MCF 10A (cell line): ENCODE data around the gene CAMTA1. TPM values are rescaled to one million over a fixed set of nuclear protein-coding genes. Genes with fewer than 3 reads are reported as not detected.

Experiments used
- BruUV-seq: library from RNA; stranded (reverse); fragments of 400-500 nt; replicated peaks from 2 replicates; lab custom pipeline; 2021; lab: Mats Ljungman, UMichigan
- CTCF ChIA-PET: fragments of 300-600 bp; sonication (Branson Sonifier 250); formaldehyde crosslinking; extraction: SDS; loops from one replicate; lab custom pipeline; 2021; ENCODE audit warnings: antibody characterized with exemption, inconsistent platforms; lab: Yijun Ruan, JAX
- POLR2A ChIA-PET: fragments of 300-600, 350-650 bp; sonication (Branson Sonifier 250); formaldehyde crosslinking; extraction: SDS; loops from one replicate; lab custom pipeline; 2020; ENCODE audit warnings: antibody characterized with exemption, inconsistent platforms; lab: Yijun Ruan, JAX
- DNase-seq: peaks from one replicate; pipeline ENCODE4 v3.0.0-alpha.2; 2018; ENCODE audit not compliant: unreplicated experiment
- H3K27ac Mint-ChIP-seq: one replicate; pipeline ENCODE4 v1.8.0; 2022; ENCODE audit warnings: mild to moderate bottlenecking, low read depth, mixed read lengths; ENCODE audit not compliant: unreplicated experiment
- H3K27me3 Mint-ChIP-seq: one replicate; pipeline ENCODE4 v1.8.0; 2022; ENCODE audit warnings: mixed read lengths; ENCODE audit not compliant: insufficient read depth, unreplicated experiment
- H3K36me3 Mint-ChIP-seq: one replicate; pipeline ENCODE4 v1.8.0; 2022; ENCODE audit warnings: mild to moderate bottlenecking, moderate library complexity, mixed read lengths; ENCODE audit not compliant: insufficient read depth, unreplicated experiment
- H3K4me1 Mint-ChIP-seq: one replicate; pipeline ENCODE4 v1.8.0; 2022; ENCODE audit warnings: mixed read lengths; ENCODE audit not compliant: insufficient read depth, unreplicated experiment
- H3K4me3 Mint-ChIP-seq: one replicate; pipeline ENCODE4 v1.8.0; 2022; ENCODE audit warnings: mild to moderate bottlenecking, moderate library complexity, mixed read lengths; ENCODE audit not compliant: unreplicated experiment
- H3K9me3 Mint-ChIP-seq: one replicate; pipeline ENCODE4 v1.8.0; 2022; ENCODE audit warnings: mixed read lengths; ENCODE audit not compliant: unreplicated experiment
- intact Hi-C: fragments of 100-400 bp; cut with micrococcal nuclease; formaldehyde crosslinking; loops from 2 replicates; pipeline ENCODE4 v1.14.1; 2022
- total RNA-seq: library from RNA; stranded (reverse); gene quantifications from 2 replicates; pipeline ENCODE4 v1.2.3, GENCODE V29; 2022
- TF ChIP-seq, protein P1 (sequence below): fragments of 200-600 bp; IDR thresholded peaks from one replicate; pipeline ENCODE4 v1.8.0; 2022; ENCODE audit warnings: antibody characterized with exemption, mild to moderate bottlenecking; ENCODE audit not compliant: unreplicated experiment

Gene CAMTA1
- total RNA-seq, 1 experiment from 2014 or later = 74.1 TPM

DNA sequence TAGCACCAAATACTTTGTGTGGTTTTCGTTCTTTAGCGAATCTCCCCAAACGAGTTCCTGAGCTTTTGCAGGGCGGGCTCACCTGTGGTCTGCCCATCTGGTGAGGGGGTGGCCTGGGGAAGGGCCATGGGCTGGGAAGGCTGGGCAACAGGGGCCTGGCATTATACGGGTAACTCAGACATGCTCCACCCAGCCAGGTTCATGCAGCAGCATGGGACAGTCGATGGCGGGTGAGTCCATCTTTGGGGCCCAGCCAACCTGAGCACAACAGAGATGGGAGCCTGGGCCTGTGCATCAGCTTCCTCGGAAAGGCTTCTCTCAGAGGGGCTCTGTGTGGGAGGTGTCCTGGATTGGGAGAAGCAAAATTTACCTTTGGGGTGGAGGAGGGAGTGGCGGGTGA, 302.6 kb downstream of the CAMTA1 start:
- H3K36me3 Mint-ChIP-seq = no peaks in the 10 kb centered on the region
- H3K27me3 Mint-ChIP-seq = peaks cover 58% of the 10 kb centered on the region
- no peak overlapping the region for H3K4me3 Mint-ChIP-seq
- no TSS peak for BruUV-seq
- intact Hi-C loops = no loop called here
- ChIA-PET POLR2A (no interaction called here), CTCF (interaction anchor here (0.6 to 1.4 kb wide), 3 partner anchors 17 to 101 kb away, joined by 3 to 5 read pairs (median 3); no protein-coding TSS in a partner anchor)
- no peaks in the 10 kb centered on the region for H3K4me1 Mint-ChIP-seq
- no peak overlapping the region for H3K27ac Mint-ChIP-seq
- peaks cover under 1% of the 10 kb centered on the region for H3K9me3 Mint-ChIP-seq
- TF ChIP-seq, protein P1, sequence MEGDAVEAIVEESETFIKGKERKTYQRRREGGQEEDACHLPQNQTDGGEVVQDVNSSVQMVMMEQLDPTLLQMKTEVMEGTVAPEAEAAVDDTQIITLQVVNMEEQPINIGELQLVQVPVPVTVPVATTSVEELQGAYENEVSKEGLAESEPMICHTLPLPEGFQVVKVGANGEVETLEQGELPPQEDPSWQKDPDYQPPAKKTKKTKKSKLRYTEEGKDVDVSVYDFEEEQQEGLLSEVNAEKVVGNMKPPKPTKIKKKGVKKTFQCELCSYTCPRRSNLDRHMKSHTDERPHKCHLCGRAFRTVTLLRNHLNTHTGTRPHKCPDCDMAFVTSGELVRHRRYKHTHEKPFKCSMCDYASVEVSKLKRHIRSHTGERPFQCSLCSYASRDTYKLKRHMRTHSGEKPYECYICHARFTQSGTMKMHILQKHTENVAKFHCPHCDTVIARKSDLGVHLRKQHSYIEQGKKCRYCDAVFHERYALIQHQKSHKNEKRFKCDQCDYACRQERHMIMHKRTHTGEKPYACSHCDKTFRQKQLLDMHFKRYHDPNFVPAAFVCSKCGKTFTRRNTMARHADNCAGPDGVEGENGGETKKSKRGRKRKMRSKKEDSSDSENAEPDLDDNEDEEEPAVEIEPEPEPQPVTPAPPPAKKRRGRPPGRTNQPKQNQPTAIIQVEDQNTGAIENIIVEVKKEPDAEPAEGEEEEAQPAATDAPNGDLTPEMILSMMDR = no peak
- DNase-seq = no peak

DNA sequence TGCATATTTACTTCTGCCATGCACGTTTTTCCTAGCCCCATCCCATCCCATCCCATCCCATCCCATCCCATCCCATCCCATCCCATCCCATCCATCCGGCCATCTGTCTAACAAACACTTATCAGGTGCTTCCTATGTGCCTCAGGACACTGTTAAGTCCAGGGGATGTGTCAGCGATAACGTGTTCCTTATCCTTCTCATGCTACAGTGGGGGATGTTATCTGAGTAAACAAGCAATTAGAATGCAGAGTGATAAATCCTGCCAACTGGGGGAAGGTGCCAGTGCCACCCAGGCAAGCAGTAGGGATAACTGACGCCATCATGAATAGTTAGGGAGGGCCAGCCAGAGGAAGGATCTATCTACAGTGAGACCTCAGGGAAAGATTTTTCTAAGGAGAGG, 304.2 kb downstream of the CAMTA1 start:
- no TSS peak for BruUV-seq
- CTCF ChIA-PET = no interaction called here
- no peaks in the 10 kb centered on the region for H3K4me1 Mint-ChIP-seq
- no peaks in the 10 kb centered on the region for H3K36me3 Mint-ChIP-seq
- no peak overlapping the region for H3K27ac Mint-ChIP-seq
- TF ChIP-seq, protein P1 = no peak
- intact Hi-C loops = no loop called here
- POLR2A ChIA-PET = no interaction called here
- no peak for DNase-seq
- peaks cover 69% of the 10 kb centered on the region for H3K27me3 Mint-ChIP-seq
- H3K4me3 Mint-ChIP-seq = no peak overlapping the region
- H3K9me3 Mint-ChIP-seq = no peaks in the 10 kb centered on the region

DNA sequence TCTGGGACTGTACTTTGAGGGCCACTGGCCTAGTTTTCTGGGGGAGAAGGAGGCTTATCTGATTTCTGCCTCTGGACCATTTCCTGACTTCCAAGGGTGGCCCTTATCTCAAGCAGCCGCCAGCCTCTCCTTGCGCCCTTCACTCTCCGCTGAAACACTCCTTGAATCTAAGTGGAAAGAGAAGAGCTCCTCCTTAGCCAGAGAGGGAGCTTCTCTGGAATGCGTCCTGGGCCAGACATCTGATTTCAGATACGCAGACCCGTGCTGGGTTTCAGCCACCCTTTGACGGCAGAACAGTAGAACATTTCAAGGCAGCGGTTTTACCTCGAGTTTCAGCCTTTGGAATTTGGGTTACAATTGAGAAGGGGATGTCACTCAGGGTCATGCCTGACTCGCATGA, 308.0 kb downstream of the CAMTA1 start:
- no TSS peak for BruUV-seq
- Mint-ChIP-seq H3K36me3 (no peaks in the 10 kb centered on the region), H3K9me3 (no peaks in the 10 kb centered on the region), H3K4me1 (no peaks in the 10 kb centered on the region), H3K27ac (no peak overlapping the region), H3K4me3 (no peak overlapping the region), H3K27me3 (peaks cover 82% of the 10 kb centered on the region)
- intact Hi-C loops = no loop called here
- ChIA-PET CTCF (no interaction called here), POLR2A (no interaction called here)
- no peak for DNase-seq
- TF ChIP-seq, protein P1 = no peak

DNA sequence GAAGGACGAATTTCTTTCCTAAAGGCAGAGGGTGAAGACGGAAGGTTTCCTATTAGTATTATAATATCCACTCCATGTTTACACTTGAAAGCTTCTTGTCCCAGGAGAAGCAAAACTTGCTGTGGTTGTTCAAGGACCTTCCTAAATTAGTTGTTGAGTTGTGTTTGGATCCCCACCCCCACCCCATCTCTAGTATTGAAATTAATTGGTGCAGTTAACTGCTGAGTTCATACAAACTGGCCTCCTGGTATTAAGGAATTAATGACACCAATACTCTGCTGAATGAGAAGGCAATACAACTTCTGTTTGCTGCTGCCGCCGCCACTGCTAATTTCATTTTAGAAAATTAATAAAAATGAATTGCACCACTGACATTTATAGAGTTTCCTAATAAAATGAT, 308.8 kb downstream of the CAMTA1 start:
- Mint-ChIP-seq H3K27ac (no peak overlapping the region), H3K4me1 (no peaks in the 10 kb centered on the region)
- CTCF ChIA-PET = interaction anchor here (0.5 kb wide), 1 partner anchor 619 kb away, joined by 3 read pairs; no protein-coding TSS in a partner anchor

More for the DNA sequence above, 308.8 kb downstream of the CAMTA1 start:
- no peaks in the 10 kb centered on the region for H3K9me3 Mint-ChIP-seq
- no peaks in the 10 kb centered on the region for H3K36me3 Mint-ChIP-seq
- POLR2A ChIA-PET = no interaction called here
- TF ChIP-seq, protein P1 = no peak
- DNase-seq = no peak
- intact Hi-C loops = no loop called here
- no peak overlapping the region for H3K4me3 Mint-ChIP-seq
- H3K27me3 Mint-ChIP-seq = peaks cover 82% of the 10 kb centered on the region
- BruUV-seq = no TSS peak
